ENCODE measurements around the gene CYP27C1.
A peak's percentile ranks its signal among the peaks of the same experiment; 100 is the strongest.

CYP27C1 gene

DNA sequence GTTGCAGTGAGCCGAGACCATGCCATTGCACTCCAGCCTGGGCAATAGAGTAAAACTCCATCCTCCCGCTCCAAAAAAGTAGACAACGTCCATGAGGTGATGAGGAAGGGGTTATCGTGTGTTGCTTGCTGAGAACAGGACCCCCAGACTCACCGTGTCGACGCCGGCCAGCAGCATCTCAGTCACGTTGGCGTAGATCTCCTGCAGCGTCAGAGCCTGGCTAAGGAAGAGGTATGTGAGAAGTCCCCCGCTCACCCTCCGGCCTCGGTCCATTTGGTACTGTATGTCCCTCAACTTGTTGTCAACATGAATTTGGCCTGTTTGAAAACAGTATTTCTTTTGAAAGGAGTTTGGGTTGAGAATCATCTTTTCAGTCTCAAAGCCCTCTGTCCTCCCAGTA, 20.9 kb downstream of the CYP27C1 start:
- no peak for TF ChIP-seq EZH2phosphoT487 (conservative IDR thresholded peaks at IDR 0.05; ENCODE audit: low read length)
- TF ChIP-seq, protein P1, sequence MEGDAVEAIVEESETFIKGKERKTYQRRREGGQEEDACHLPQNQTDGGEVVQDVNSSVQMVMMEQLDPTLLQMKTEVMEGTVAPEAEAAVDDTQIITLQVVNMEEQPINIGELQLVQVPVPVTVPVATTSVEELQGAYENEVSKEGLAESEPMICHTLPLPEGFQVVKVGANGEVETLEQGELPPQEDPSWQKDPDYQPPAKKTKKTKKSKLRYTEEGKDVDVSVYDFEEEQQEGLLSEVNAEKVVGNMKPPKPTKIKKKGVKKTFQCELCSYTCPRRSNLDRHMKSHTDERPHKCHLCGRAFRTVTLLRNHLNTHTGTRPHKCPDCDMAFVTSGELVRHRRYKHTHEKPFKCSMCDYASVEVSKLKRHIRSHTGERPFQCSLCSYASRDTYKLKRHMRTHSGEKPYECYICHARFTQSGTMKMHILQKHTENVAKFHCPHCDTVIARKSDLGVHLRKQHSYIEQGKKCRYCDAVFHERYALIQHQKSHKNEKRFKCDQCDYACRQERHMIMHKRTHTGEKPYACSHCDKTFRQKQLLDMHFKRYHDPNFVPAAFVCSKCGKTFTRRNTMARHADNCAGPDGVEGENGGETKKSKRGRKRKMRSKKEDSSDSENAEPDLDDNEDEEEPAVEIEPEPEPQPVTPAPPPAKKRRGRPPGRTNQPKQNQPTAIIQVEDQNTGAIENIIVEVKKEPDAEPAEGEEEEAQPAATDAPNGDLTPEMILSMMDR (IDR thresholded peaks at IDR 0.05; ENCODE audit: insufficient read depth, low read length, poor library complexity, severe bottlenecking), result no peak
- Histone ChIP-seq H3K79me2 (ENCODE audit: insufficient read depth, low read length) (no peaks in the 10 kb centered on the region), H3K4me2 (ENCODE audit: low read depth, low read length, poor library complexity, severe bottlenecking) (no peak overlapping the region), H2AFZ (ENCODE audit: low read depth, low read length, severe bottlenecking) (no peak overlapping the region), H3K9ac (ENCODE audit: low read length) (no peak overlapping the region), H3K9me3 (ENCODE audit: insufficient read depth, low read length) (no peaks in the 10 kb centered on the region), H4K20me1 (ENCODE audit: low read depth, low read length) (no peaks in the 10 kb centered on the region), H3K27ac (ENCODE audit: low read depth, low read length) (no peak overlapping the region), H3K4me3 (ENCODE audit: insufficient read depth, low read length, poor library complexity, severe bottlenecking) (no peak overlapping the region), H3F3A (ENCODE audit: insufficient read depth) (no peaks in the 10 kb centered on the region), H3K36me3 (ENCODE audit: low read length) (no peaks in the 10 kb centered on the region), H3K9me2 (replicated peaks; ENCODE audit: insufficient read depth, low read length) (no peaks in the 10 kb centered on the region), H3K27me3 (ENCODE audit: low read length) (no peaks in the 10 kb centered on the region)

DNA sequence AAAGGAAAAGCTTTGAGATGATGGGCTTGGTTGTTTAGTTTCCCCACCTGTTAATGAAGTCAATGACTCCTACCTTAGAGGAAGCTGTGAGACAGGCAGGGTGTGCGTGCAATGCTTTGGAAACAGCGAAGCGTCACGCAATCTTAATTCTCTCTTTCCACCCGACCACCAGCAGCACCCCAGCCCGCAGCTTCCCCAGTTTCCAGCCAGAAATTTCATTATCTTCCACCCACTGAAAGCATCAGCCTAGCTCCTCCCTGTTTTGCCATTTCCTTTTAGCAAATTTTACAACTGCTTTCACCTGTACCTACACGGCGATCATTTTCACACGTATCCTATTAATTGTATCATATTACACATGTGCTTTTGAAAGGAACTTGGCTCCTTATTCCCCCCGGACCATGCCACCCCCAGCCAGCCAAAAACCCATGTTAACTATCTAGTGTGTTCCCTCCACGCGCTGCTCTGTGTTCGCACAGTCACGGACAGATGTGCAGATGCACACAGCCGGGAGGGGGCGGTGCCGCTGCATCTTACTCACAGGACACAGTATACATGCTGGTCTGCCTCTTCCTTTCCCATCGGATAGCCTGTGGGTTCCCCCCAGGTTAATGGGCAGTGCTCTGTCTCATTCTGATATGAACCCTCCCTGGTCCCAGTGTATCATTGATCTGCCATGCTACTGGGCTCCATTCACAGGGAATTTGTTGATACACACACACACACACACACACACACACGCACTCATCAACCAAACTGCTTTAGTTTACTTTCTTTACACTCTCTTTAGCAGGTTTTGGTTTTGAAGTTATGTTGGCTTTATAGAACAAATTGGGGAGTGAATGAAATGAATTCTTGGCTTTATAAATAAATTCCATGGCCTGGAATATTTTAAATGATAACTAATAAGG, 22.4 kb downstream of the CYP27C1 start:
- no peak overlapping the region for H3K27ac ChIP-seq (ENCODE audit: low read depth, low read length)
- H3K27me3 ChIP-seq (ENCODE audit: low read length), result no peaks in the 10 kb centered on the region
- TF ChIP-seq, protein P1 (IDR thresholded peaks at IDR 0.05; ENCODE audit: insufficient read depth, low read length, poor library complexity, severe bottlenecking), result peak; percentile 43
- no peak for TF ChIP-seq EZH2phosphoT487 (conservative IDR thresholded peaks at IDR 0.05; ENCODE audit: low read length)
- no peak overlapping the region for H3K4me3 ChIP-seq (ENCODE audit: insufficient read depth, low read length, poor library complexity, severe bottlenecking)
- no peaks in the 10 kb centered on the region for H3K36me3 ChIP-seq (ENCODE audit: low read length)
- no peak overlapping the region for H3K4me2 ChIP-seq (ENCODE audit: low read depth, low read length, poor library complexity, severe bottlenecking)
- H3K9me3 ChIP-seq (ENCODE audit: insufficient read depth, low read length), result no peaks in the 10 kb centered on the region
- H3K79me2 ChIP-seq (ENCODE audit: insufficient read depth, low read length), result no peaks in the 10 kb centered on the region
- H3K9me2 ChIP-seq (replicated peaks; ENCODE audit: insufficient read depth, low read length), result no peaks in the 10 kb centered on the region
- no peak overlapping the region for H3K9ac ChIP-seq (ENCODE audit: low read length)
- H2AFZ ChIP-seq (ENCODE audit: low read depth, low read length, severe bottlenecking), result no peak overlapping the region
- no peaks in the 10 kb centered on the region for H3F3A ChIP-seq (ENCODE audit: insufficient read depth)
- no peaks in the 10 kb centered on the region for H4K20me1 ChIP-seq (ENCODE audit: low read depth, low read length)

DNA sequence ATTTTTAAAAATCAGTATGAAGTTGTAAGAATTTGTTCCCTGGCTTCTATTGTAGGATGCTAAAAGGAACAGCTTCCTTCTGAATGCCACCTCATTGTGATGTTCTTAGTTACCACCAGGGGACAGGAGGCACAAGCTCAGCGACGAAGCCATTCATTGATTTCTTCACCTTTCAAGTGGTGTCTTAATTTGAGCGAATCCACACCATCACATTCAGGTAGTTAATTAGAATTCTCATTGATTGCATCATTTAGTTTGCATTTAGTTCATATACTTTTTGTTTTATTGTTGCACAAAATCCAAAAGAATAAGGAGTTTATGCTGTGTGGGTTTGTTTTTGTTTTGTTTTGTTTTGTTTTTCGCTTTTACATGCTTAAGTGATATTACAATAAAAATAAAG, 23.1 kb downstream of the CYP27C1 start:
- Histone ChIP-seq H3K4me3 (ENCODE audit: insufficient read depth, low read length, poor library complexity, severe bottlenecking) (no peak overlapping the region), H3K79me2 (ENCODE audit: insufficient read depth, low read length) (no peaks in the 10 kb centered on the region), H3K9me3 (ENCODE audit: insufficient read depth, low read length) (no peaks in the 10 kb centered on the region), H3K27me3 (ENCODE audit: low read length) (no peaks in the 10 kb centered on the region), H3K9me2 (replicated peaks; ENCODE audit: insufficient read depth, low read length) (no peaks in the 10 kb centered on the region), H3F3A (ENCODE audit: insufficient read depth) (no peaks in the 10 kb centered on the region), H4K20me1 (ENCODE audit: low read depth, low read length) (no peaks in the 10 kb centered on the region), H3K4me2 (ENCODE audit: low read depth, low read length, poor library complexity, severe bottlenecking) (no peak overlapping the region), H3K36me3 (ENCODE audit: low read length) (no peaks in the 10 kb centered on the region), H3K27ac (ENCODE audit: low read depth, low read length) (no peak overlapping the region), H3K9ac (ENCODE audit: low read length) (no peak overlapping the region), H2AFZ (ENCODE audit: low read depth, low read length, severe bottlenecking) (no peak overlapping the region)
- no peak for TF ChIP-seq EZH2phosphoT487 (conservative IDR thresholded peaks at IDR 0.05; ENCODE audit: low read length)
- TF ChIP-seq, protein P1 (IDR thresholded peaks at IDR 0.05; ENCODE audit: insufficient read depth, low read length, poor library complexity, severe bottlenecking), result peak; percentile 14
